T-cell (primary cell): ENCODE results near the gene NKX2-3. TPM values are rescaled to one million over a fixed set of nuclear protein-coding genes. Genes with fewer than 3 reads are reported as not detected.

Experiments used
- ATAC-seq, 4 experiments: fragments of 200-7000 bp in 3 of 4; fragments of 150-1000 bp in 1 of 4; cut with Tn5 transposase; replicated peaks in 1 of 4; 1 replicate in 3 of 4; 2 replicates in 1 of 4; pipeline ENCODE4 v1.10.0; 2021; ENCODE audit warnings: moderate library complexity in 3 of 4, mild to moderate bottlenecking in 2 of 4, moderate number of reproducible peaks in 1 of 4
- CTCF ChIA-PET, 2 donors: fragments of 300-600 bp; sonication (Branson Sonifier 250); formaldehyde crosslinking; loops; one replicate each; lab custom pipeline; 2022; ENCODE audit warnings: antibody characterized with exemption in 2 of 2; lab: Charles Lee
- POLR2A ChIA-PET, 2 donors: fragments of 300-600 bp; sonication (Branson Sonifier 250); formaldehyde crosslinking; loops; one replicate each; lab custom pipeline; 2022; ENCODE audit warnings: antibody characterized with exemption in 2 of 2; lab: Charles Lee
- DNase-seq, 35 experiments: peaks; one replicate each; pipeline versions ENCODE4 v3.0.0 to v3.0.0-alpha.2; 2013 to 2023
- H3K27ac ChIP-seq: one replicate; pipeline ENCODE4 v1.5.1; 2013; ENCODE audit warnings: low read length
- H3K27me3 ChIP-seq, 2 experiments: replicated peaks in 1 of 2; 1 replicate in 1 of 2; 2 replicates in 1 of 2; pipeline versions ENCODE4 v1.6.1 to v1.7.0; 2013; ENCODE audit warnings: low read length in 1 of 2, mixed read lengths in 1 of 2; ENCODE audit not compliant: control insufficient read depth in 2 of 2, insufficient read depth in 2 of 2; ENCODE audit errors: extremely low read depth in 1 of 2
- H3K36me3 ChIP-seq, 2 donors: 1 replicate in 1 of 2; 2 replicates in 1 of 2; pipeline versions ENCODE4 v1.6.1 to v1.7.0; 2013; ENCODE audit warnings: low read length in 1 of 2; ENCODE audit not compliant: control insufficient read depth in 2 of 2, insufficient read depth in 1 of 2; ENCODE audit errors: extremely low read depth in 1 of 2
- H3K4me1 ChIP-seq, 2 experiments: 1 replicate in 1 of 2; 2 replicates in 1 of 2; pipeline versions ENCODE4 v1.6.1 to v1.7.0; 2013; ENCODE audit warnings: low read length in 2 of 2, mixed read lengths in 1 of 2; ENCODE audit not compliant: insufficient read depth in 2 of 2, control insufficient read depth in 1 of 2; ENCODE audit errors: extremely low read depth in 1 of 2
- H3K4me3 ChIP-seq, 2 donors: 1 replicate in 1 of 2; 2 replicates in 1 of 2; pipeline versions ENCODE4 v1.5.1 to v1.7.0; 2013; ENCODE audit warnings: mild to moderate bottlenecking in 2 of 2, low read length in 1 of 2, moderate library complexity in 1 of 2; ENCODE audit not compliant: control insufficient read depth in 1 of 2; ENCODE audit errors: extremely low read depth in 1 of 2
- H3K9me3 ChIP-seq: 2 replicates; pipeline ENCODE4 v1.7.0; 2013
- H3K27ac Mint-ChIP-seq, 2 donors: one replicate each; pipeline ENCODE4 v1.8.0; 2020 to 2021; ENCODE audit warnings: mild to moderate bottlenecking in 2 of 2, mixed read lengths in 2 of 2
- H3K27me3 Mint-ChIP-seq, 2 donors: one replicate each; pipeline ENCODE4 v1.8.0; 2021 to 2022; ENCODE audit warnings: mixed read lengths in 2 of 2
- H3K36me3 Mint-ChIP-seq: one replicate; pipeline ENCODE4 v1.8.0; 2021; ENCODE audit warnings: mixed read lengths
- H3K4me1 Mint-ChIP-seq, 3 donors: one replicate each; pipeline ENCODE4 v1.8.0; 2020 to 2022; ENCODE audit warnings: mixed read lengths in 3 of 3, mild to moderate bottlenecking in 1 of 3
- H3K4me3 Mint-ChIP-seq, 3 donors: one replicate each; pipeline ENCODE4 v1.8.0; 2020 to 2022; ENCODE audit warnings: mild to moderate bottlenecking in 3 of 3, mixed read lengths in 3 of 3, moderate library complexity in 3 of 3
- H3K9me3 Mint-ChIP-seq, 3 donors: one replicate each; pipeline ENCODE4 v1.8.0; 2020 to 2022; ENCODE audit warnings: mixed read lengths in 3 of 3
- WGBS: methylation state at CpG from one replicate; pipeline ENCODE4 v1.1.5; 2013; ENCODE audit warnings: missing lambda C conversion rate; ENCODE audit not compliant: insufficient coverage; 5-methylcytosine and 5-hydroxymethylcytosine counted together
- total RNA-seq, 35 experiments: library from RNA in 6 of 35; stranded (reverse) in 6 of 35; fragments of 120-200 nt in 1 of 35; gene quantifications; one replicate each; pipeline versions ENCODE4 v1.2.1 to v1.2.4 and lab custom pipeline; 2013 to 2026

NKX2-3 gene
- total RNA-seq, 5 donors from 2014 or later (not counting 1 experiment from before 2014, with no cell fraction given) = 0.15 TPM; not detected in 4

DNA sequence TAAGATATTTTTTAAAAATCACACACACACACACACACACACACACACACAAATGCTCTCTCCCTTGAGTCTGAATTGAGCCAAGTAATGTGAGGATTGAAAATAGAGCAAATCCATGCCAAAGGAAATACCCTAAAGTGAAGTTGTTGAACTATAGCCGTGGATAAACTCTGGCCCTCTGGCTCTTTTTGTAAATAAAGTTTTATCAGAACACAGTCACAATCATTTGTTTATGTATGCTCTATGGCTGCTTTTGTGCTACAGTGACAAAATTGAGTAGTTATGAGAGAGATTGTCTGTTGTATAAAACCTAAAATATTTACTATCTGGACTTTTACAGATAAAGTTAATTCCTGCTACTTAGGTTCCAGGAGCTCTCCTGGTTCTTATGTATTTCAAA, 39.1 kb downstream of the NKX2-3 start:
- Histone ChIP-seq H3K36me3 (no peaks in the 10 kb centered on the region), H3K27ac (no peak overlapping the region), H3K9me3 (no peaks in the 10 kb centered on the region), H3K4me1 (no peaks in the 10 kb centered on the region), H3K27me3 (peaks cover 0 to 10% of the 10 kb centered on the region in 2 experiments), H3K4me3 (no peak overlapping the region)
- Mint-ChIP-seq H3K27ac (no peak overlapping the region), H3K4me1 (no peaks in the 10 kb centered on the region), H3K36me3 (no peaks in the 10 kb centered on the region), H3K9me3 (no peaks in the 10 kb centered on the region), H3K4me3 (no peak overlapping the region), H3K27me3 (peaks cover 14 to 26% of the 10 kb centered on the region in 2 donors)
- no peak for DNase-seq
- WGBS = no CpG with 5 or more reads among the region's 1 CpG
- no peak for ATAC-seq
- CTCF ChIA-PET = no interaction called here
- POLR2A ChIA-PET = interaction anchor here in 1 of 2 donors (0.6 kb wide), 1 partner anchor 317 kb away, joined by 3 read pairs; no protein-coding TSS in a partner anchor

DNA sequence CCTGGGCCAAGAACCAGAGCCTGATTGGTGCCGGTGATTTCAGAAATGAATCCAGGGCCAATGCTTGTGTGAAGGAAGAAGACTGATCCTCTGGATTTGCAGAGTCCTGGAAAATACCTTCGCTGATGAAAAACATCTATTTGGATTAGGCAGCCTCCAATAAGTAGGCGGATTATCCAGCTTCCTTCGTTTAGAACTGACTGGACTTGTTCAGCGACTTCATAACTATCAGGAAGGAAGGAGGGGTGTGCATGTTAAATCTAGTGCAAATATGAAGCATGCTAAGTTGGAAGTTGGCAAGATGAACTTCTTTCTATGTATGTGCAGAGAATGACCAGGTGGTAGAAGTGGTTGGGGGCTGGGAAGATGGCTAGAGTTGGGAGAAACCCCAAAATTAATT, 41.0 kb downstream of the NKX2-3 start:
- Mint-ChIP-seq H3K36me3 (no peaks in the 10 kb centered on the region), H3K27me3 (peaks cover 13 to 22% of the 10 kb centered on the region in 2 donors), H3K4me3 (no peak overlapping the region), H3K4me1 (no peaks in the 10 kb centered on the region), H3K9me3 (no peaks in the 10 kb centered on the region), H3K27ac (no peak overlapping the region)
- peaks cover 0 to 9% of the 10 kb centered on the region in 2 experiments for H3K27me3 ChIP-seq
- ATAC-seq (no peak), DNase-seq (no peak)
- POLR2A ChIA-PET = interaction anchor here in 1 of 2 donors (0.6 kb wide), 1 partner anchor 469 kb away, joined by 5 read pairs; no protein-coding TSS in a partner anchor
- no peaks in the 10 kb centered on the region for H3K36me3 ChIP-seq
- no peaks in the 10 kb centered on the region for H3K9me3 ChIP-seq
- no peak overlapping the region for H3K27ac ChIP-seq
- WGBS = 82% methylated on average over 5 of the region's 5 CpGs
- H3K4me3 ChIP-seq = no peak overlapping the region
- H3K4me1 ChIP-seq = no peaks in the 10 kb centered on the region
- CTCF ChIA-PET = no interaction called here

DNA sequence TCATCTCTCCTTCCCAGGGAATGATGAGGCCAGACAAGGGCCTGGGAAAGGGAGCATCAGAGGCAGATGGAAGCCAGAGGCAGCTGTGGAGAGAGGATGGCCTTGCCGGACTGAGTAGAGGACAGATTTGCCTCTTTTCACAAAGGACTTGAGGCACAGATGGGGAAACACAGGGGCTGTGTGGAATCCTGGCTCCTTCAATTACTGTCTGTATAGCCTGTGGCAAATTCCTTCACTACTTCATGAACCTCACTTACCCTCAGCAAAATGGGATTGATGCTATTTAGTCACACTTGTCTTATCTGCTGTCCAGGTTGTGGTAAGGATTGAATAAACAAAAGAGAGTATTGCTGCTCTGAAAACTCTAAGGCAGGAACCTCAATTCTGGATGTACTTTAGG, 47.2 kb downstream of the NKX2-3 start:
- no peaks in the 10 kb centered on the region for H3K36me3 Mint-ChIP-seq
- CTCF ChIA-PET = no interaction called here
- H3K9me3 Mint-ChIP-seq = no peaks in the 10 kb centered on the region
- H3K9me3 ChIP-seq = no peaks in the 10 kb centered on the region
- no peak overlapping the region for H3K27ac Mint-ChIP-seq
- no CpG with 5 or more reads among the region's 1 CpG for WGBS
- no peak overlapping the region for H3K4me3 Mint-ChIP-seq
- no peak for DNase-seq
- no peak overlapping the region for H3K27ac ChIP-seq
- H3K27me3 ChIP-seq = peaks cover 0 to 6% of the 10 kb centered on the region in 2 experiments
- H3K4me1 Mint-ChIP-seq = no peaks in the 10 kb centered on the region
- ATAC-seq = no peak
- peaks cover 4 to 5% of the 10 kb centered on the region in 2 donors for H3K27me3 Mint-ChIP-seq
- H3K4me3 ChIP-seq = no peak overlapping the region
- POLR2A ChIA-PET = no interaction called here
- H3K4me1 ChIP-seq = no peaks in the 10 kb centered on the region
- H3K36me3 ChIP-seq = no peaks in the 10 kb centered on the region

DNA sequence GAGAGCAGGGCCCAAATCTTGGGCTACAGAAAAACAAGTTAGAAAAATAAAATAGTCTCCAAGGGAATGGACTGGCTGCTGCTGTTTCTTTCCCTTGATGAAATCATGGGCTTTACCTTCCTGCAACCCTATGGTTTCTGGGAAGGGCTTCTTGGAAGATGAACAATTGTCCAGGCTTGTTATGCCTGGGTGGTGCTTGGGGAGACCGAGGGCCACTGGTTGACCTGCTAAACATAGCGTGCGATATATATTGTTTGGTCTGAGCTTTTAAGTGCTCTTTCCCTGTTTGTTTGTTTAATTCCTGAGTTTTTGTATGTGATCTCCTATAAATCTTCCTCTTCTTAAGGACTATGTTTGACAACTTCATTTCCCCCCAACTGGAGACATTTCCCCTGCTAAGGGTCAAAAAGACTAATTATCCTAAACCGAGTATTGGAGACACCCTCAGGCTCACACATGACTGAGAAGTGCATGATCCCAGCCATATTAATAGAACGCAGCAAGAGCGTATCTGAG, 49.6 kb downstream of the NKX2-3 start:
- no peaks in the 10 kb centered on the region for H3K4me1 ChIP-seq
- ChIA-PET POLR2A (no interaction called here), CTCF (interaction anchor here in 1 of 2 donors (0.6 kb wide), 1 partner anchor 288 kb away, joined by 6 read pairs; no protein-coding TSS in a partner anchor)
- no peaks in the 10 kb centered on the region for H3K4me1 Mint-ChIP-seq
- no peak overlapping the region for H3K27ac ChIP-seq
- H3K9me3 ChIP-seq = no peaks in the 10 kb centered on the region
- H3K27ac Mint-ChIP-seq = no peak overlapping the region
- no peaks in the 10 kb centered on the region for H3K9me3 Mint-ChIP-seq
- H3K36me3 Mint-ChIP-seq = no peaks in the 10 kb centered on the region
- DNase-seq = no peak
- 95% methylated on average over 3 of the region's 6 CpGs for WGBS
- no peak overlapping the region for H3K4me3 ChIP-seq
- no peak for ATAC-seq
- peaks cover 5 to 6% of the 10 kb centered on the region in 2 donors for H3K27me3 Mint-ChIP-seq
- H3K4me3 Mint-ChIP-seq = no peak overlapping the region
- peaks cover 0 to 6% of the 10 kb centered on the region in 2 experiments for H3K27me3 ChIP-seq
- no peaks in the 10 kb centered on the region for H3K36me3 ChIP-seq

DNA sequence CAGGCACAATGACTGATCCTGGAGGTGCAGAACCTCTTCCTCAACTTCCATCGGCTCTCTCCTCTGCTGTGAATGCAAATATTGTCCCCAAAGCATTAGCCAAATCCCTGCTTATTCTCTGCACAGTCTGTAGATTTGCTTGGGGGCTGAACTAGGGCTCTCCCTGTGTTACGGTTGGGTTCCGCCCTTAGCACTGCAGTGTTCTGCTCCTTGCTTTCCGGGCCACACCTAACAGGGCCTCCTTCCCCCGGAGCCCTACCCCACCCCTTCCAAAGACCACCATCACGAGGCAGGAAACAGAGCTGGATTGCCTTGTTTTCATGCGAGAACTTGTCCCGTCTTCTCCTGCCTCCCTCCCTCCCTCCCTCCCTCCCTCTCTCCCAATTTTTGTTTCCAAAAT, 50.9 kb downstream of the NKX2-3 start:
- Mint-ChIP-seq H3K27me3 (peaks cover 5 to 6% of the 10 kb centered on the region in 2 donors), H3K4me3 (no peak overlapping the region), H3K36me3 (no peaks in the 10 kb centered on the region), H3K4me1 (no peaks in the 10 kb centered on the region), H3K9me3 (no peaks in the 10 kb centered on the region), H3K27ac (no peak overlapping the region)
- Histone ChIP-seq H3K27me3 (peaks cover 0 to 3% of the 10 kb centered on the region in 2 experiments), H3K4me3 (no peak overlapping the region), H3K4me1 (no peaks in the 10 kb centered on the region), H3K9me3 (no peaks in the 10 kb centered on the region), H3K36me3 (no peaks in the 10 kb centered on the region), H3K27ac (no peak overlapping the region)
- ChIA-PET CTCF (no interaction called here), POLR2A (no interaction called here)
- DNase-seq = no peak
- 67% methylated on average over 1 of the region's 8 CpGs for WGBS
- ATAC-seq = no peak

Other genes starting within 250 kb of the NKX2-3 start
- 1 to 10 TPM in 1 of 5 donors, under 1 TPM in 4; 0.25 to 1.2 (median 0.36) TPM for gene CNNM1, start 203.6 kb upstream of the NKX2-3 start, total RNA-seq
- 10 to 100 TPM in 3 of 5 donors, 1 to 10 TPM in 2; 4.5 to 12.9 (median 10.7) TPM for gene GOT1, start 102.3 kb upstream of the NKX2-3 start, total RNA-seq
- 10 to 100 TPM; 78.9 to 90.4 (median 87.0) TPM for gene SLC25A28, start 87.5 kb downstream of the NKX2-3 start, total RNA-seq
- 1 to 10 TPM; 2.6 to 3.8 (median 3.4) TPM for gene ENTPD7, start 126.6 kb downstream of the NKX2-3 start, total RNA-seq
- gene COX15, start 199.2 kb downstream of the NKX2-3 start, total RNA-seq = 10 to 100 TPM; 18.6 to 36.7 (median 31.5) TPM
- 10 to 100 TPM; 21.0 to 32.1 (median 29.3) TPM for gene CUTC, start 199.3 kb downstream of the NKX2-3 start, total RNA-seq
- 1 to 10 TPM; 2.8 to 5.6 (median 4.0) TPM for gene ABCC2, start 249.7 kb downstream of the NKX2-3 start, total RNA-seq